Panc1 (cell line): ENCODE measurements around the gene MED9. TPM values are rescaled to one million over a fixed set of nuclear protein-coding genes. Genes with fewer than 3 reads are reported as not detected.

Experiments
- ATAC-seq: fragments of 200-7000 bp; cut with Tn5 transposase; 2 replicates; pipeline ENCODE4 v1.9.1; 2020; ENCODE audit warnings: mild to moderate bottlenecking, moderate library complexity
- BruUV-seq: library from RNA; stranded (reverse); fragments of 400-500 nt; replicated peaks from 2 replicates; lab custom pipeline; 2021; lab: Mats Ljungman, UMichigan
- CTCF ChIA-PET: fragments of 300-600 bp; sonication (Branson Sonifier 250); formaldehyde crosslinking; loops from one replicate; lab custom pipeline; 2022; ENCODE audit warnings: antibody characterized with exemption; lab: Charles Lee
- POLR2A ChIA-PET: fragments of 300-600 bp; sonication (Branson Sonifier 250); formaldehyde crosslinking; loops from one replicate; lab custom pipeline; 2022; ENCODE audit warnings: antibody characterized with exemption; lab: Charles Lee
- DNase-seq: peaks from one replicate; pipeline ENCODE4 v3.0.0-alpha.2; 2010; ENCODE audit warnings: low read depth, low spot score
- H3K27ac ChIP-seq: 2 replicates; pipeline ENCODE4 v1.5.1; 2011; ENCODE audit warnings: mild to moderate bottlenecking, low read length, inconsistent platforms
- H3K27me3 ChIP-seq: fragments of 200-500 bp; sonication (Bioruptor generic); 2 replicates; pipeline ENCODE4 v1.6.0; 2014; ENCODE audit warnings: low read length, inconsistent platforms; ENCODE audit not compliant: control insufficient read depth, insufficient read depth
- H3K36me3 ChIP-seq: fragments of 200-500 bp; sonication (Bioruptor generic); 2 replicates; pipeline ENCODE4 v1.5.1; 2014; ENCODE audit warnings: inconsistent platforms, mild to moderate bottlenecking, low read length, moderate library complexity; ENCODE audit not compliant: control insufficient read depth, insufficient read depth
- H3K4me1 ChIP-seq: 2 replicates; pipeline ENCODE4 v1.5.1; 2011; ENCODE audit warnings: inconsistent platforms, mild to moderate bottlenecking, low read length, moderate library complexity; ENCODE audit not compliant: control insufficient read depth, insufficient read depth
- H3K4me3 ChIP-seq, 2 experiments: 2 replicates each; pipeline ENCODE4 v1.5.1; 2011 to 2012; ENCODE audit warnings: low read depth in 2 of 2, low read length in 2 of 2, mild to moderate bottlenecking in 2 of 2, inconsistent platforms in 1 of 2, moderate library complexity in 1 of 2
- H3K9me3 ChIP-seq: fragments of 200-500 bp; sonication (Bioruptor generic); 2 replicates; pipeline ENCODE4 v1.5.1; 2014; ENCODE audit warnings: low read depth, mild to moderate bottlenecking, inconsistent platforms, low read length, moderate library complexity; ENCODE audit not compliant: control insufficient read depth, insufficient read depth
- CTCF ChIP-seq: fragments of 450-650 bp; IDR thresholded peaks from 2 replicates; pipeline ENCODE4 v1.5.1; 2017; ENCODE audit warnings: mild to moderate bottlenecking
- POLR2AphosphoS5 ChIP-seq: IDR thresholded peaks from 2 replicates; pipeline ENCODE4 v1.6.1; 2012; ENCODE audit warnings: mild to moderate bottlenecking, low read depth, low read length, moderate library complexity
- SIN3A ChIP-seq: IDR thresholded peaks from 2 replicates; pipeline ENCODE4 v1.6.1; 2012; ENCODE audit warnings: low read depth, mild to moderate bottlenecking, low read length, moderate library complexity, borderline replicate concordance; ENCODE audit not compliant: insufficient read depth
- TCF7L2 ChIP-seq: IDR thresholded peaks from 2 replicates; pipeline ENCODE4 v1.6.1; 2011; ENCODE audit warnings: mild to moderate bottlenecking, low read depth, low read length, inconsistent platforms
- in situ Hi-C: cut with HindIII; loops from 2 replicates; pipeline ENCODE4 v1.10.0; 2016; ENCODE audit warnings: low sequenced_read_pairs, low pct_unique_long_range_greater_than_20kb
- intact Hi-C: fragments of 100-400 bp; cut with micrococcal nuclease; formaldehyde crosslinking; loops from one replicate; pipeline ENCODE4 v1.10.0; 2022; ENCODE audit not compliant: unreplicated experiment
- total RNA-seq: library from RNA; stranded (reverse); gene quantifications from one replicate; pipeline ENCODE4 v1.2.1, GENCODE V29; 2021; ENCODE audit not compliant: unreplicated experiment
- TF ChIP-seq, protein P1 (sequence below), 2 experiments: IDR thresholded peaks; 2 replicates each; pipeline ENCODE4 v1.6.1; 2011 to 2012; ENCODE audit warnings: low read depth in 2 of 2, control low read depth in 1 of 2, low read length in 1 of 2, mild to moderate bottlenecking in 1 of 2, moderate library complexity in 1 of 2; ENCODE audit not compliant: insufficient read depth in 1 of 2

MED9 gene
- total RNA-seq, 1 experiment from 2014 or later, result 11.1 TPM

DNA sequence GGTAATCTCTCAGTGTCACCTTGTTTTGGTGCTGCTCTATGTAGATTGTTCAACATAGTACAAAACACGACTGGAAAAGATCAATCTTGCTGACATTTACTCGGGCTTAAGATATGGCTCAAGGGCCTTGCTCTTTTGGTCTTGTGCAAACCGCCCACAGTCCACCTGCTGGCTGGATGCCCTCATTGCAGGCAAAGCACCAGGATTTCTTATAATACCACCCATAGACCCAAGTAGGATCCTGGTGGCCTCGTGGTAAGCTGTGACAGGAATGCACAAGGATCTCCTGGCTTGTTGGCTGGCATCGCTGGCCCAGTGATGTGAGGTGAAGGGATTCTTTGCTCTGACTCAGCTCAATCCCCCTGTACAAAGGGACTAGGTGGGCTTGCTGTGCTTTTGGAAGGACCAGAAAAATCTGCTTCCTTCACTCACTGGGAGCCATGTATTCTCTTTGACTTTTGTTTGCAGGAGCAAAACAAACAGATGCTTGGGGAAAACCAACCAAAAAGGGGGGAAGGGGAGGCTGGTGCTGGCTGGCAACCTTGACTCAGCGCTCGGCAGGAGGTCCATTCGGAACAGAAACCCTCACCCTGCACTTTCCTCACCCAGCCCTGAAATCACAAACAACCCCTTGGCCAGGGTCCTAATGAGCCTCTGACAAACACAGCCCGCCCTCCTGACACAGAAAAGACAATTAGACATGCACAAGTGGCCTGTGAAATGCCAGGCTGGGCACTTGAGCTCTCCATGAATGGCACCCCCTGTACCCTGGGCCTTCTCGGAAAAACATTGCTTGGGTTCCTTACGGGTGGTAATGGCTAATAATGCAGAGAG lies 36.6 kb upstream of the MED9 start:
- no peaks in the 10 kb centered on the region for H3K36me3 ChIP-seq
- BruUV-seq, result no TSS peak
- intact Hi-C loops, result no loop called here
- in situ Hi-C loops, result no loop called here
- TF ChIP-seq, protein P1, sequence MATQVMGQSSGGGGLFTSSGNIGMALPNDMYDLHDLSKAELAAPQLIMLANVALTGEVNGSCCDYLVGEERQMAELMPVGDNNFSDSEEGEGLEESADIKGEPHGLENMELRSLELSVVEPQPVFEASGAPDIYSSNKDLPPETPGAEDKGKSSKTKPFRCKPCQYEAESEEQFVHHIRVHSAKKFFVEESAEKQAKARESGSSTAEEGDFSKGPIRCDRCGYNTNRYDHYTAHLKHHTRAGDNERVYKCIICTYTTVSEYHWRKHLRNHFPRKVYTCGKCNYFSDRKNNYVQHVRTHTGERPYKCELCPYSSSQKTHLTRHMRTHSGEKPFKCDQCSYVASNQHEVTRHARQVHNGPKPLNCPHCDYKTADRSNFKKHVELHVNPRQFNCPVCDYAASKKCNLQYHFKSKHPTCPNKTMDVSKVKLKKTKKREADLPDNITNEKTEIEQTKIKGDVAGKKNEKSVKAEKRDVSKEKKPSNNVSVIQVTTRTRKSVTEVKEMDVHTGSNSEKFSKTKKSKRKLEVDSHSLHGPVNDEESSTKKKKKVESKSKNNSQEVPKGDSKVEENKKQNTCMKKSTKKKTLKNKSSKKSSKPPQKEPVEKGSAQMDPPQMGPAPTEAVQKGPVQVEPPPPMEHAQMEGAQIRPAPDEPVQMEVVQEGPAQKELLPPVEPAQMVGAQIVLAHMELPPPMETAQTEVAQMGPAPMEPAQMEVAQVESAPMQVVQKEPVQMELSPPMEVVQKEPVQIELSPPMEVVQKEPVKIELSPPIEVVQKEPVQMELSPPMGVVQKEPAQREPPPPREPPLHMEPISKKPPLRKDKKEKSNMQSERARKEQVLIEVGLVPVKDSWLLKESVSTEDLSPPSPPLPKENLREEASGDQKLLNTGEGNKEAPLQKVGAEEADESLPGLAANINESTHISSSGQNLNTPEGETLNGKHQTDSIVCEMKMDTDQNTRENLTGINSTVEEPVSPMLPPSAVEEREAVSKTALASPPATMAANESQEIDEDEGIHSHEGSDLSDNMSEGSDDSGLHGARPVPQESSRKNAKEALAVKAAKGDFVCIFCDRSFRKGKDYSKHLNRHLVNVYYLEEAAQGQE (IDR thresholded peaks at IDR 0.05; ENCODE audit: insufficient read depth in 1 of 2, low read depth in 2 of 2, low read length in 1 of 2), result no peak
- no peak for TF ChIP-seq POLR2AphosphoS5
- no peak for TF ChIP-seq SIN3A
- no peak for TF ChIP-seq TCF7L2
- TF ChIP-seq CTCF, result peak; percentile 72
- ATAC-seq (peak; percentile 77), DNase-seq (no peak)
- peaks cover under 1% of the 10 kb centered on the region for H3K4me1 ChIP-seq
- H3K4me3 ChIP-seq, result no peak overlapping the region
- CTCF ChIA-PET, result interaction anchor here (0.5 to 0.6 kb wide), 2 partner anchors 15 to 61 kb away, joined by 3 to 5 read pairs; no protein-coding TSS in a partner anchor
- POLR2A ChIA-PET, result no interaction called here
- H3K27me3 ChIP-seq, result no peaks in the 10 kb centered on the region
- no peak overlapping the region for H3K27ac ChIP-seq
- no peaks in the 10 kb centered on the region for H3K9me3 ChIP-seq

DNA sequence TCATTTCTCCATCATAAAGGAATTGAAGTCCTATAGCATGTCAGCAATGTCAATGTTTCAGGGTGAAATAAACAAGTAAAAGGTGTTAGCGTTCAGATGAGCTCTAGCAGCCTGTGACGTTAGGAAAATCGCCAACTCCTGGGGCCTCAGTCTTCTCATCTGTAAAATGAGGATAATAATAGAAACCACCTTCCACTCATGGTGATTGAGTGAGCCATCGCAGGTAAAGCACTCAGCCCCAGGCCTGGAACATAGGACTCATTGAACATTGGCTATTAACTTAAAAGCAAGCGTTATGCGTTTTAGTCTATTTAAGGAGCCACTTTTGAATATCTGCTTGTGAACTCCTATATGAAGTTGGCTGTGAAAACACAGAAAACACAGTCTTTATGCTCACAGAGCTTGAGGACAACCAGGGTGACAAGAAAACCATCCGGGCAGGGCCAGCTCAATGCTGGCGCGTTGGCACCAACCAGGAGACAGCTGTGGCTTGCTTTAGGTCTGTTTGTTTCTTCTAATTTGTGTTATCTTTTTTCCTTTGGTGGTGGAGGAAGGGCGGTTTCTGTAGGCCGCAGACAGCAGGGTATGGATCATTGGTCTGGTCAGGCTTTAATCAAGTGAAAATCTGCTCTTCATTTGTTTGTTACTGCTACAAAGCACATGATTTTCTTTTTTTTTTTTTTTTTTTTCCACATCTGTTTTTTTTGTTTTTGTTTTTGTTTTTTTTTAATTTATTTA lies 35.7 kb upstream of the MED9 start:
- CTCF ChIA-PET, result interaction anchor here (0.6 kb wide), 1 partner anchor 62 kb away, joined by 5 read pairs; no protein-coding TSS in a partner anchor
- POLR2A ChIA-PET, result no interaction called here
- Histone ChIP-seq H3K27me3 (no peaks in the 10 kb centered on the region), H3K4me1 (peaks cover 8% of the 10 kb centered on the region), H3K9me3 (no peaks in the 10 kb centered on the region), H3K4me3 (no peak overlapping the region), H3K27ac (no peak overlapping the region), H3K36me3 (no peaks in the 10 kb centered on the region)
- no peak for TF ChIP-seq SIN3A
- TF ChIP-seq, protein P1 (IDR thresholded peaks at IDR 0.05; ENCODE audit: insufficient read depth in 1 of 2, low read depth in 2 of 2, low read length in 1 of 2), result no peak
- TF ChIP-seq POLR2AphosphoS5, result no peak
- TF ChIP-seq CTCF, result no peak
- TF ChIP-seq TCF7L2, result no peak
- intact Hi-C loops, result no loop called here
- BruUV-seq, result no TSS peak
- no peak for DNase-seq
- no peak for ATAC-seq
- in situ Hi-C loops, result no loop called here
